Activated gamma-delta T cell treated with anti-CD3 and anti-CD28 coated beads, Interleukin-2, amount 50 U/mL, for 16 hours (primary cell): ENCODE data around the gene HCRT.

Experiments used
- DNase-seq: peaks from one replicate; pipeline ENCODE4 v3.0.0-alpha.2; 2020; ENCODE audit warnings: low read depth

HCRT gene

DNA sequence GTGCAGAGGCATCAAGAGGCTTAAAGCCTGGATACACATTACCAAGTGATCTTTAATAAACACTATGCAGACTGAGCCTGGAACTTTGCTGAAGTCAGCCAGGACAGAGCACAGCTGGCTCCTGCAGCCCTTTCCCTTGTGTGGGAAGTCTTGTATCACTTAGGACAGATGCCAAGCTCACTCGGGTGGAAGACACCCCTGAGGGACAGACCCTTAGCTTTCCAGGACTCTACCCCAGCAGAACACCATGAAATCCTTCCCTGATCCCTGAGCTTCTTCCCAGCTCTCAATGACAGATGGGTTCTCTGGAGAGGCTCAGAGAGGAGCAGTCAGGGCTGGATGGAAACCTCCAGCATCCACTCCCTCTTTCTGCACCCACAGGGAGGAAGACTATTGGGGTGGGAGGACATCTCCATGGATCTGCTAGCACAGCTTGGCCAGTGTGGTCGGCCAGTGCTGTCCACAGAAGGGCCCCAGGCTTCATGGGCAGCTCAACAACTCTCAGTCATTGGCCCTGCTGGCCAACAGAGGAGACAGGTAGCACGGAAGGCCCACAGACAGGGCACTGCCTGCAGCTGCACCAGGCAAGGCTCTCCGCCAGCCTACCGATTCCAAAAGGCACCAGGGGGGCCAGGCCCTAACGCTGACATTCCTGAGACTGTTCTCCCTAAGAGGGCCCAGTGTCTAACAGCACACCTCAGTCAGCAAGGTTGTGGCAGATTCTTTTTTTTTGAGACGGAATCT lies 46.3 kb downstream of the HCRT start:
- DNase-seq, result no peak

DNA sequence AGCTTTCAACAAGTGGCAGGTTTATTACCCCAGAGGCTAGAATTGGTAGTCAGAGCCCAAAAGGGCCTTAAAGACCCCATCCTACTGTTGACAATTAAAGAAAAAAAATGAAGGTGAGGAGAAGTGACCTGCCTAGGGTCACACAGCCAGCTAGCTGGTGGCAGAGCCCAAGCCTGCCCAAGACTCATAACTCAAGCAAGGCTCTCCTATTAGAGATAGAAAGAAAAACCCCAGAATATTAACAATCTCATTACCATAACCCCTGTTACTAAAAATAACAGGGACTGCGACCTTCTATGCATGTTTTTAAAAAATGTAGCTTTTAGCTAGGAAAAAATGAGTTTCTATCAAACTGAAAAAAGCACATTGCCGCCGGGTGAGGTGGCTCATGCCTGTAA lies 48.6 kb downstream of the HCRT start:
- no peak for DNase-seq

- no peak for DNase-seq
Observed at GRCh38 chr17:42135664-42136653, 49.3 kb downstream of the HCRT start.

GRCh38 chr17:42135151-42135550 lies 50.1 kb downstream of the HCRT start:
- DNase-seq, result no peak
